AG20443 (cell line): ENCODE results near the gene STK24.

Source experiments
- DNase-seq: peaks from one replicate; pipeline ENCODE4 v3.0.0; 2012; ENCODE audit warnings: low spot score, mixed read lengths

STK24 gene

DNA sequence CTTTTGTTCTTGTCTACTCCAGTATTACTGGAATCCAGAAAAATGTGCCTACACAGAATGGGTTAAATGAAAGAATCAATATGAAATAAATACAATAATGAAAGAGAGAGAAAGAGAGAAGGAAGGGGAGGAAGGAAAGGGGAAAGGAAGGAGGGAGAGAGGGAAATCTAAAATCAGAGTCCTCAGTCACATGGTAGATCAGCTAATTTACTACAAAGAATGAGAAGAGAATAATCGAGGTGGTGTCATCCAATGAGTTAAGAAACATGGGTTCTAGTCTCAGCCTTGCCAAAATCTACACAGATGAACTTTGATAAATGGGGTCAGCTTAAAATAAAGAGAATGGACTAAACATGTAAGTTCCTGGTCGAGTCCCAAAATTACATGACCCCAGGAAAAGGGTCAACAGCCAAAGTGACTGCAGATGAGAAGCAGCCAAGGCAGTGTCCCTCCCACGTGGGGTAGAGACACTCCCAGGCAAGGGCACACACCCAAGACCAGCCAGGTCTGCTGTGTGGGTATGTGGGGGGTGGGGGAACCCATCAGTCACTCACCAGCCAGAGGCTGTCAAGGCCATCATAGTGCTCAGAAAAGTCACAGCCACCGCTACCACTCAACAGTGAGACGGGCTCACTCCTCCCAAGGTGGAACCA lies 103.6 kb downstream of the STK24 start:
- no peak for DNase-seq

DNA sequence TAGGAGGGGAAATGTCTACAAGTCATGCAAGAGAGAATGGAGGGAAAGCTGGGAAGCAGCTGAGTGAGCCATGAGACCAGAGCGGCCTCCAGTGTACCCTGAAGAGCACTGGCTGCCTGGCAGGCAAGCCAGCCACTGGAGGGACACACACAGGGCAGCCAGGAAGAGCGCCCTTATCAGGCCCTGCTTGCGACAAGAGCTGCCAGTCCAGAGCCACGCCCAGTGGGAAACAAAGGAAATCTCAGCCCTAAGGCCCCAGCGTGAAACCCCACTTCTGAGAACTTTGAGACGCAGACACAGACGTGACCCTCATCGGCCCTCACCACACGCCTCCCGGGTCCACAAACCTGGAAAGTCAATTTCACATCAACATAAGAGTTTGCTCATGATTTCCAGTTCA lies 105.0 kb downstream of the STK24 start:
- no peak for DNase-seq

DNA sequence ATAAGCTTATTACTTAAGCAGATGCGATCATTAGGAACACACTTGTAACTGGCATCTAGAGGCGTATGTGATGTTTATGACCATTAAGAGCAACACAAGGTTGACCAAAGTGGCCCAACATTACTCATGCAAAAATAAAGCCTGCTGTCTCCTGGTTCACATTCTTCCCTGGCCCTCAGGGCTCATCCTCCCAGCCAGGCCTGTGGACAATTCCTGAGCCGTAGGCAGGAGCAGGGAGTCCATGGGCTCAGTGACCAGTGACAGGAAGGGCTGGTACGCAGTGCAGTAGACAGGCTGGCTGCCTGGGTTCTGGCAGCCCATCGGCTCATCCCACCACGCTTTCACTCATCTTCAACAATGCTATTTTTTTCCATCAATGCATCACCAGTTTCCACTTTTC lies 106.0 kb downstream of the STK24 start:
- no peak for DNase-seq

GRCh38 chr13:98468929-98469328 lies 108.0 kb downstream of the STK24 start:
- no peak for DNase-seq

DNA sequence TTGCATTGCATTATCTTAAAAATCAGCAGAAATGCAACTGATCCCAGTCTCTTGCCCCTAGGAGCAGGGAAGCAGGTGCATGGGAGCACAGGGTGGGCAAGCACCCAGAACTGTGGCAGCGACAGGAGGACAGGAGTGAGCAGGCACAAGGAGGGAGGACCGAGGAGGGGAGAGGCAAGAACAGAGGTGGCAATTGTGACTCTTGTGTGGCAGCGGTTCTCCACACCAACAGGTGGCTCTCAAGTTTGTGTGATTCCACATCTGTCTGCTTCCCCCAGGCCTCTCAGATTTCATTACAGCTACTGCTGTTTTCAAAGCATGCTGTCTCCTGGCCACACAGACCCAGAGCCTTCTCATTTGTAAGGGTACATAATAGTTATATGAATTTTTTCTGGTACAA lies 108.5 kb downstream of the STK24 start:
- no peak for DNase-seq

DNA sequence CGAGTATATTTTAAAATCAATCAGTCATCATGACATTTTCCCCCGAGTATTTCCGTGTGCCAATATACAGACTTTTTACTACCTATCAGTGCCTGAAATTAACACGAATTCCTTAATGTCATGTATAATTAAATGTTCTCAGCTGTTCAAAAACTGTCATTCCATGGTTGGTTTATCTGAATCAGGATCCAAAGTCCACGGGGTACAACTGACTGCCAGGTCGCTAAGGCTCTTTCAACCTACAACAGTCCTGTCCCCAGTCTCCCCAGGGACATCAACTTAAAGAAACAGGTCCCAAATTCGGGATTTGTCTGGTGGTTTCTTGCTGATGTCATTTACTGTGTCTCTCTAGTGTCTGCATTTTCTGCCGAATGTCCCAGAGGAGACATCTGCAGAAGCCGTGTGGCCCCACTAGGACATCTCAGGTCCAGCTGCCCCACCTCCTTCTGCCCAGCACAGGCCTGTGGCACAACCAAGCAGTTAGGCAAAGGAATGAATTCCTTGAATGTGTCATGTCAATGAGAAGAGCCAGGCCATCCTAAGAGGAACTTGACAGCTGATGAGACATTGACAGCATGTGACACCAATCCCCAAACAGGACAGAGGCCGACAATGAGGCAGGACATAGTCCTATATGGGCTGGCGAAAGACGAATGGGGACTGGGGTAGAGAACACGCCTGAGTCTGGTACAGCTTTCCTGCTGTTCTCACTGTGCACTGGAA lies 109.5 kb downstream of the STK24 start:
- DNase-seq = no peak

DNA sequence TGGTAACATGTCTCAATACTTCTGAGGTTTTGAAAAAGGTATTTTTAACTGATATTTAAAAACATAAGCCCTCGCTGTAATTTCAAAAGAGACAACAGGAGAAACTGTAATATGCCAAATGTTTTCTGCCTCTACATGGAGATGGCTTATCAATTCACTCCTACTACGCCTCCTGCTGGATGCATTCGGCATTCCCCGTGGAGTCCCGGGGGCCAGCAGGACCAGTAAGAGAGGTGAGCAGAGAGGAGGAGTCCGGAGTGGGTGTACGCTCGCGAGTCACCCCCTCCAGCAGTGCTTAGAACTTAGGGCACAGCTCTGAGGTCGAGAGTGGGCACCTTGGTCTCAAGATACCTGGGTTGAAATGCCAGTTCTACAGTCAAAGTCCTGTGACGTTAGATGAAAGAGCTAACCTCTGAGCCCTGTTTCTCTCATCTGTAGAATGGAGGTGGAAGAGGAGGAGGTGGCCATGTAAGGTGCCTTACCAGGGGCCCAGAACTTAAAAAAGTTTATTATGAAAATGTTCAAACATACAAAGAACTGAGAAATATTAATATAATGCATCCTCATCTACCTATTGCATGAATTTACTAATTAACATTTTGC lies 110.2 kb downstream of the STK24 start:
- peak; percentile 78 for DNase-seq

GRCh38 chr13:98462946-98463345 lies 114.0 kb downstream of the STK24 start:
- no peak for DNase-seq

- no peak for DNase-seq
Observed at GRCh38 chr13:98462241-98462882, 114.5 kb downstream of the STK24 start.

DNA sequence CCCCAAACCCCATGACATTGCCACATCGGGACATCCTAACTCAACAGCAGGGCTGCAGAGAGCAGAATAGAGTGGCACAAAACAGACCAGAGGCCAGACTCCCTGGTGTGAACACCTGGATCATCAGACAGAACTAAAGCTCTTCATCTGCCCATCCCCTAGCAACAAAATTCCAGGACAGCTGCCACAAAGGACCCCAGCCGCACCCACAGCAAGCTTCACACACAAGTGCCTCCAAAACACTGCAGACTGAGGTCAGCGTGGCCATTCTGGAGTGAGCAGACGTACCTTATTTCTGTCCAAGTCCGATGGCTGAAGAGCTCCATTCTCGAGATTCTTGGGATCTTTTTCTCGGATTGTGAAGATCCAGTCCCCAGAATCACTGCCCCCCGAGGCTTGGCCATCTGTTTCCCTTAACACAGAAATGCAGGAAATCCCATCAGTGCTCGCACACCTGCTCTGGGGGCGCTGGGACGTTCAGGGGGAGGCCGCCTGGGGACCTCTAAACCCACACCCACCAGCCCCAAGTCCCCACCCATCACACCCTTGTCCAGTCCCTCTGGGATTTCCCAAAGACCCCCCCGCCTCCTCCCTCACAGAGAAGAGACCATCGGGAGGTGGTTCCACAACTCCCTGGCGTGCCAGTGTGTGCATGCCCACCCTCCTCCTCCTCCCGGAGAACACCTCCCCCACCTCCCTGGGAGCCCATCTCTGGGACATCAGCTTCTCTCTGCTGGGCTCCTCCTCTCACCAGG lies 115.2 kb downstream of the STK24 start:
- DNase-seq = no peak

- DNase-seq = no peak
Observed at GRCh38 chr13:98460516-98460915, 116.4 kb downstream of the STK24 start.

- DNase-seq = no peak
Observed at GRCh38 chr13:98459721-98460370, 117.1 kb downstream of the STK24 start.

DNA sequence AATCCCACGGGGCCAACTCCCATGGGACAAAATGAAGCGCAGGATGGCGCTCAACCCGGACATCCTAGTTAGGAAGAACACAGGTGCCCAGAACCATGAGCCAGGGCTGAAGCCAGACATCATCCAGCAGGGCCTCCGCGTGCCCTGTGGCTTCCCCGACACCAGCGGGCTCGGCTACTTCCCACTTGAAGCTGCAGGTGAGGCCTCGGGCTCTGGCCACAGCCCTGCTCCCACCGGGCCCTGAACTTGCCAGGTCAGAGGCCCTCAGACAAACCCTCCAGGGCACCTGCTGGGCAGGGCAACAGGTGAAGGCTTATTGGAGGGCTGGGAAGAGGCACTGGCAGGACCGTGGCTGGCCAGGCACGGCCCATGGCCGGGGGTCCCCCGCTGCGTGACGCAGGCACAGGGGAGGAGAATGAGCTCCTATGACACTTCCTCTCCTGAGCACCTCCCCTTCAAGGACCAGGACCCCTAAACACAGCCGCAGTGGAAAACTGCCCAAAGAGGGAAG lies 117.7 kb downstream of the STK24 start:
- DNase-seq = no peak

DNA sequence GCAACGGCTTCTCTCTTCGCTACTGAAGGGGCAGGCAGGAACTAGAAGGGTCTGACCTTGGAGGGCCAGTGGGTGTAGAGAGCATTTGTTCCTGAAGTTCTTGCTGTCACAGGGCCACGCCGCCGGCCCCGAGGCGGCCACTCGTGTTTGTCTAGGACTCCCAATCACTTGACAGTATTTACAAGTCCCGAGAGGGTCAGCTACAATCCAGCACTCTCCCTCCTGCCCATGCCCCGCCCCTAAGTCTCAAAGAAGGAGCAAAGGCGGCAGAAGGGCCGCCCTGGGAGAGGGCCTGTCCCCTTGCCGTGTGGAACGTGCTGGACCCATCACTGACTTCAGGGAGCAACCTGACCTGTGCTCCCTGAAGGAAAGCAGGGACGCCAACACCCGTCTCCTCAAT lies 118.5 kb downstream of the STK24 start:
- DNase-seq = no peak

- DNase-seq = no peak
Observed at GRCh38 chr13:98457053-98457452, 119.9 kb downstream of the STK24 start.

- DNase-seq = no peak
Observed at GRCh38 chr13:98456413-98456845, 120.5 kb downstream of the STK24 start.

GRCh38 chr13:98454389-98454881 lies 122.5 kb downstream of the STK24 start:
- DNase-seq = peak; percentile 79

DNA sequence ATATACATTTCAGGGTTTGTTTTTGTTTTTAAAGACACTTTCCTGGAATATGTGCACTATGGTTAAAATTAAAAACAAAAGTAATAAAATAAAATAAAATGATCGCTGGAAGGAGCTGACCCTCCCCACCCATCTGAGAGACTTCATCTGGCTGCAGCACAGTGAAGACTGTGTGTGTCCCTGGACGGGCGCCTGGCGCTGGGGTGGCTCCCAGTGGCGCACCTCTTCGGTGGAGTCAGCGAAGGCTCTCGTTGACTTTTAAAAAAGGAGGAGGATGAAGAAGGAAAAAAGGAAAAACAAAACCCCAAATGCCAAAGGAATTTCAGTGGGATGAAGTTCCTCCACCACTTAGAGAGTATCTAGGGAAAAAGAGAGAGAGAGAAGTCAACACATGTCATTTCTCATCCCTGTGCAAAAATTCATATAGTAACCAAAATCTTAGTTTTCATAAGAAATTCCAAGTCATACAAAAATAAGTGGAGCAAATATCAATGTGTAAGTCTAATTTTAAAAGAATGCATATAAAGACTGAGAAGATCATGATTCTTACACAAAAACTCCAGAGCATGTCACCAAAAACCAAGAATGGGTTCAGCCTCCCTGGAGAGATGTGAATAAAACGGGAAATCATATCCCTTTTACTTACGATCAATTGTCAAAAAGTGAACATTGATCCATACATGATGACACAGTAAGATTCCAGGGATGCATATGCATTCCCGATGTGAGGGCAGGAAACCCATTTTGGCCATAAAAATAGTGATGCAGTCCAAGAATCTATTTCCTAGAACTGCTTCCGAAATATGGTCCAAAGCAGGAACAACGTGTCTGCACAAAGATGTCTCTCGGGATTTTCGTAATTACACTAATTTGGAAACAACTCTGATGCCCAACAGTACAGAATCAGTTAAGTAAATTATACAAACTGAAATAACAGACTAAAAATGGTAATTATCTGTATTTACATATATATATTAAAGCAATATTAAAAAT lies 123.8 kb downstream of the STK24 start:
- DNase-seq = no peak

DNA sequence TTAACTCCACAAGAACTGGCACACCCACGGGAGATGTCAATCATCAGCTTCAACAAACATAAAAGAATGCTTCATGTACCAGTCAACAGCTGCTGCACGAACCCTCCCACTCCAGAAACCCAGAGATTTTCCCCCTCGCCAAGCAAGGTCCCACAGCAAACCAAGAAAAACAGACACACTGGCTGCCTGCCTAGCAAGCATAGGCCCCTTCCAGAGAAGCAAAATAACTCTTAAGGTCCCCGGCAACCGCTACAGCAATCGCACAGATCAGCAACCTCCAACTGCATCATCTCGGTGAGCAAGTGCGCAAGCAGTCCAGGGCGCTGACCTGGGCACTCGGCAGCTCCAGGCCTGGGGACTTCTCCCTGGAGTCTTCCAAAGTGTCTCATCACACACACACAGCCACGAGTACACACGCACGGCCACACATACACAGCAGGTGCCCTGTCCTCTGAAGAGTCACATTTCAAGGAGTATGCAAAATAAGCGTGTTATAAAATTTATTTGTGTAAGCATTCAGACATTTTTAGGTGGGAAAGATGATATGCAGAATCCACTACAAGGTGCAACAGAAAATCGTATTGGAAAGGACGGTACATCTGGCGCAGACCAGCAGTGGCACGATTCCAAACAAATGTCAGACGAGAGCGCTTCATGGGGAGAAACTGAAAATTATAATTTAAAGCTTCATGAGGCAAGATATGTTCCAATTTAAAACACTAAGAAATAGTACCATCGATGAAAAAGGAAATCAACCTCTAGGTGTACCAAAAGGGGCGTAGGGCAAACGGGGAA lies 125.0 kb downstream of the STK24 start:
- DNase-seq = no peak
